Naive thymus-derived CD8-positive, alpha-beta T cell (primary cell): ENCODE data around the gene ARID1B. TPM values are rescaled to one million over a fixed set of nuclear protein-coding genes. Genes with fewer than 3 reads are reported as not detected.

Source experiments
- ATAC-seq, 2 donors: fragments of 150-1000 bp; cut with Tn5 transposase in 1 of 2; sonication (Bioruptor Pico), chemical (Tn5 transposase) in 1 of 2; 1 replicate in 1 of 2; 2 replicates in 1 of 2; pipeline ENCODE4 v1.10.0; 2021; ENCODE audit warnings: mild to moderate bottlenecking in 2 of 2, moderate library complexity in 2 of 2
- POLR2A ChIA-PET: fragments of 350-600 bp; sonication (Branson Sonifier 250); formaldehyde crosslinking; loops from one replicate; lab custom pipeline; 2021; ENCODE audit warnings: antibody characterized with exemption; lab: Charles Lee
- DNase-seq, 10 donors: peaks; one replicate each; pipeline versions ENCODE4 v3.0.0 to v3.0.0-alpha.2; 2020 to 2022
- H3K27ac Mint-ChIP-seq, 10 donors: one replicate each; pipeline ENCODE4 v1.8.0; 2020 to 2022; ENCODE audit warnings: mild to moderate bottlenecking in 10 of 10, mixed read lengths in 10 of 10, moderate library complexity in 4 of 10, inconsistent platforms in 1 of 10
- H3K27me3 Mint-ChIP-seq, 5 donors: one replicate each; pipeline ENCODE4 v1.8.0; 2021 to 2022; ENCODE audit warnings: mixed read lengths in 5 of 5
- H3K36me3 Mint-ChIP-seq, 3 donors: one replicate each; pipeline ENCODE4 v1.8.0; 2020 to 2022; ENCODE audit warnings: mixed read lengths in 3 of 3, mild to moderate bottlenecking in 2 of 3, inconsistent platforms in 1 of 3
- H3K4me1 Mint-ChIP-seq, 4 donors: one replicate each; pipeline ENCODE4 v1.8.0; 2021 to 2022; ENCODE audit warnings: mixed read lengths in 4 of 4
- H3K4me3 Mint-ChIP-seq, 10 donors: one replicate each; pipeline ENCODE4 v1.8.0; 2020 to 2022; ENCODE audit warnings: mild to moderate bottlenecking in 10 of 10, mixed read lengths in 10 of 10, moderate library complexity in 6 of 10, inconsistent platforms in 1 of 10
- H3K9me3 Mint-ChIP-seq, 9 donors: one replicate each; pipeline ENCODE4 v1.8.0; 2020 to 2022; ENCODE audit warnings: mixed read lengths in 9 of 9, mild to moderate bottlenecking in 3 of 9, inconsistent platforms in 1 of 9, moderate library complexity in 1 of 9
- polyA plus RNA-seq, 3 donors: library from polyadenylated mRNA; unstranded; fragments of 300-500 nt; fragmentation: Illumina TruSeq; gene quantifications; one replicate each; pipeline ENCODE4 v1.2.3, GENCODE V29; 2021
- total RNA-seq, 8 experiments: library from RNA in 2 of 8; stranded (reverse) in 2 of 8; gene quantifications; one replicate each; pipeline ENCODE4 v1.2.3 and lab custom pipeline; 2021 to 2026

The ARID1B gene
- total and polyA plus RNA-seq, 5 experiments from 2014 or later: 9.0 to 122 (median 18.6) TPM

DNA sequence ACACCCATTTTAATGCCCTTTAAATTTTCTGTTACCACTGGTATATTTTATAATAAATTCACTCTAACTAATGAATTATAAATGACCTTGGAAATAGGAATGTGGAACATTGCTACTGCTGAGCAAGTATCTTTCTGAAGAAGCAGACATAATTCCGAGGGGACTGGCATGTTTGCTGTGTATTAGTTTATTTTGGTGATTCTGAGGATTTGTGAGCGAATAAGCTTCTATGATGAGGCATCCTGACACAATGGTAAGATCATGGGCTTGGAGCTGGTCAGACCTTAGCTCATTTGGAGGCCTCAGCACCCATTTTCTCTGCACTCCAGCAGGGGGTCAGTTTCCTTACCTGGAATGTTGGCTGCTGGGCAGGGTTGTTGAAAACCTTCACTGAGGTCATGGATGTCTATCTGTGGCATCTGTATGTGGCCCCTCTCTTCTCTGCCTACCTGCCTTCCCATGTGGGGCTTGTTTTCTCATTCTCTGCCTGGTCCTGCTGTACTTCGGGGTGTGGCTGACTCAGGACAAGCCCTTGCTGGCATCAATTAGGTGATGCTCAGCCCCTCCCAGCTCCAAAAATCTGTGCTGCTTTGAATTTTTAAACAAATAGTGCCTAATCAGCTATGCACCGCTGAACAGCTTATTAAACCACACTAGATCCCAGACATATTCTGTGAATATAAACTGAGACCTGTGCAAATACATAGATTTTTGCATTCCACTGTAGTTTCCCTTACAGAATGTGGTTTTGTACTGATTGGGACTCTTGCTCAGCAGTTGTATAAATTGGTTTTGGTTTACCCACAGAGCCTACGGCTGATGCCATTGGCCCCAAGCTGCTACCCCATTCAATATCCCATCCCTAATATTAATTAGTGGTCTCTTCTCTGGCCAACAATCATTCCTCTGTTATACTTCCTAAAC lies 10.7 kb downstream of the ARID1B start:
- Mint-ChIP-seq H3K36me3 (peaks cover 0 to 16% (median 0%) of the 10 kb centered on the region in 3 donors), H3K27me3 (no peaks in the 10 kb centered on the region), H3K4me1 (peaks cover 49 to 95% (median 89%) of the 10 kb centered on the region in 4 donors), H3K4me3 (peak overlapping the region in 5 of 10 donors; percentile 24 to 66 (median 36)), H3K27ac (peak overlapping the region in 3 of 10 donors; percentile 12 to 75 (median 75)), H3K9me3 (no peaks in the 10 kb centered on the region)
- POLR2A ChIA-PET: interaction anchor here (2.0 kb wide), 1 partner anchor 9 kb away, joined by 7 read pairs; no protein-coding TSS in a partner anchor
- DNase-seq: no peak
- ATAC-seq: no peak

DNA sequence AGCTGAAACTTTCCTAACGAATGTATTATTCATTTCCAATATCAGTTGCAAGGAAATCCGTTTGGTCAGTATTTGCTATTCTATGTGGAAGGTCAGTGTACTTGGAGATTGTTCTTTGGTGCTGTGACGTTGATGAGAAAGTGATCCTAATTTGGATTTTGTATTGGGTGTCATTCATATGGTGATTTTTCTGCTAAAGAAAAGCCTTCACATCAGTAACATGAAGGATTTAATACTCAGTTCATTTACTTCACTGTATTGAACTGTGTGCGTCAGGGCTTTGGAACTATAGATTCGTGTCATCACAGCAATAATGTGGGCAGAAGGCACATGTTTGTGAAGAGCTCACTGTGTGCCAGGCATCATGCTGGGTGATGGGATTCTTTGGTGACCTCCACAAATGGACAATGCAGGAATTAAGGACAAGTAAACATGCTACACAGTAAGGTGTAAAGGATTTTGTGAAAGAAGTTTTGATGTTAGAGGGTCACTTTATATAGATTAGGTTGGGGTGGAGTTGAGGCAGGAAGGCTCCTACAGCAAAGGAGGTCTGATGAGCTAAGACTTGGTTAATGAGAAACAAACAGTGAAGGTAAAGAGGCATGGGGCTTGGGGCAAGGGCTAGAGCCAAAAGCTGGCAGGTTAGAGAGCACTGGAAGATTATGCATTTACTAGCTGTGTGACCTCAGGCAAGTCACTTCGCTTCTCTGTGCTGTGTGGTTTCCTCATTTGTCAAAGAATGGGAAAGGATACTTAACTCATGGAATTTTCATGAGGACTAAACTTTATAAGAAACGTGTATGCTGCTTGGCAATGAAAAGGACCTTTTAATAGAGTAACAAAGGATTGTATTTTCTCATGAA lies 12.1 kb downstream of the ARID1B start:
- H3K36me3 Mint-ChIP-seq: peaks cover 0 to 18% (median 0%) of the 10 kb centered on the region in 3 donors
- H3K4me3 Mint-ChIP-seq: peak overlapping the region in 8 of 10 donors; percentile 9 to 44 (median 23)
- no peak for ATAC-seq
- no peak for DNase-seq
- peaks cover 48 to 95% (median 91%) of the 10 kb centered on the region in 4 donors for H3K4me1 Mint-ChIP-seq
- no peaks in the 10 kb centered on the region for H3K9me3 Mint-ChIP-seq
- POLR2A ChIA-PET: interaction anchor here (0.9 kb wide), 1 partner anchor 11 kb away, joined by 3 read pairs; no protein-coding TSS in a partner anchor
- no peaks in the 10 kb centered on the region for H3K27me3 Mint-ChIP-seq
- H3K27ac Mint-ChIP-seq: peak overlapping the region in 4 of 10 donors; percentile 6 to 49 (median 34)

DNA sequence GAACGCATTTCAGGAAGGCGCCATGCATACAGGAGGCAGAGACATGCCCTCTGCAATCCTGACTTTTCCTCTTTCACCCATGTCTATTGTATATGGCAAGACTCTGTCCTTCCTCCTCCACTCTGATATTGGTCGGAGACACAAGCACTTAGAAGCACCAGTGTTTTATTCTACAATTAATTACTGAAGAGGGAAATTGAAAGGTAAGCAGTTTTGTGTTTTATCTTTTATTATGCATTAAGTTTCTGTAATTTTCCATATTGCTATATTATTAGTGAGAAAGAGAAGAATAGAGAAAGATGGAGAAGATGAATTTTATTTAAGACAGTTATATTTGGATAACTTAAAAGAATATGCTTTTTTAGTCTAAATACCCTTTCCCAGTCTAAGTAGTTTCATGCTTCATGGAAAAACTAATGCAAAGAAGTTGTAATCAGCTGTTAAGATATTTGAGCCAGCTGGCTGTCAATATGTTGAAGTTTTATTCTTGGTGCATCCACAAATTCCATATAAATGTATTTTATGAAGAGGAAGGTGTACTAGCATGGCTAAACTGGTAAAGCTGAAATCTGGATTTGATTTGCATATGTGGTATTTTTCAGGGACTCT lies 13.6 kb downstream of the ARID1B start:
- peak overlapping the region in 9 of 10 donors; percentile 11 to 71 (median 49) for H3K4me3 Mint-ChIP-seq
- POLR2A ChIA-PET: interaction anchor here (1.4 to 2.3 kb wide), 3 partner anchors 11 to 17 kb away, joined by 6 to 15 read pairs (median 9); no protein-coding TSS in a partner anchor
- peaks cover 52 to 97% (median 92%) of the 10 kb centered on the region in 4 donors for H3K4me1 Mint-ChIP-seq
- DNase-seq (no peak), ATAC-seq (no peak)
- H3K27ac Mint-ChIP-seq: peak overlapping the region in 7 of 10 donors; percentile 6 to 81 (median 57)
- no peaks in the 10 kb centered on the region for H3K9me3 Mint-ChIP-seq
- H3K36me3 Mint-ChIP-seq: peaks cover 0 to 9% (median 0%) of the 10 kb centered on the region in 3 donors
- H3K27me3 Mint-ChIP-seq: no peaks in the 10 kb centered on the region

DNA sequence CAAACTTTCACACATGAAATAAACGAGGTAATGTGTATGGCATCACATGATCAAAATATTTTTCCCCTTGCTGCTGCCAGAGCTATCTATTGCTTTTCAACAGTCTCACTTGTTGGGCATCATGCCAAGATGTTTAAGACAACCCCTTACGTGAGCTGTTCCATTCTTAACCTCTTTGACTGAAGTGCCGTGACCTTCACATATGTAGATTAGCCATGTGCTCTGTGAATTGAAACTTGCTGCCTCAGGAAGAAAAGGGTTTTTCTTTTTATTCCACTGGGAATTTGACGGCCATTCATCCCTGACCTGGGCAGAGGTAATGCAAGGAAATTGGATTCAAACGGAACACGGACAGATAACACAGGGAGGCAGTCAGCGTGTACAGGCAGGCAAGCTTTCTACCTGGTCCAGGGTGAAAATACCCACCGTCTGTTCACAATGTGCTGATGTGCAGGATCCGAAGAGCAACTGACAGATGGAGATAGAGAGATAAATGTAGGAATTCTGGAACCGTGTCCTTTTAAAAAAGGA lies 14.2 kb downstream of the ARID1B start:
- POLR2A ChIA-PET: interaction anchor here (1.4 to 2.3 kb wide), 4 partner anchors 11 to 230 kb away, joined by 4 to 15 read pairs (median 8); no protein-coding TSS in a partner anchor
- ATAC-seq (peak; percentile 96 to 97), DNase-seq (peak in 8 of 10 donors; percentile 35 to 78 (median 51))
- Mint-ChIP-seq H3K27me3 (no peaks in the 10 kb centered on the region), H3K9me3 (no peaks in the 10 kb centered on the region), H3K4me3 (peak overlapping the region in 9 of 10 donors; percentile 38 to 71 (median 49)), H3K36me3 (peaks cover 0 to 4% (median 0%) of the 10 kb centered on the region in 3 donors), H3K4me1 (peaks cover 52 to 99% (median 92%) of the 10 kb centered on the region in 4 donors), H3K27ac (peak overlapping the region in 8 of 10 donors; percentile 6 to 81 (median 60))

DNA sequence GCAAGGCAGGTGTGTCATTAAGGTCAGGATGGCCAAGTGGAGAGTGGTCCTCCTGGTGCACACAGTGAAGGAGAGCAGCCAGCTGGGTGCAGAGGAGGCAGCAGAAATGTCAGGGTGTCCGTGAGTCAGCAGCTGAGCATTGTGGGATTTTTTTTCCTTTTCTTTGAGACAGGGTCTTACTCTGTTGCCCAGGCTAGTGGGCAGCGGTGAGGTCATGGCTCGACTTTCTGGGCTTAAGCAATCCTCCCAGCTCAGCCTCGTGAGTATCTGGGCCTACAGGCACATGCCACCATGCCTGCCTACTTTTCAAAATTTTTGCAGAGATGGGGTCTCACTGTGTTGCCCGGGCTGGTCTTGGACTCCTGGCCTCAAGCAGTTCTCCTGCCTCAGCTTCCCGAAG lies 16.0 kb downstream of the ARID1B start:
- Mint-ChIP-seq H3K9me3 (no peaks in the 10 kb centered on the region), H3K27me3 (no peaks in the 10 kb centered on the region), H3K4me3 (peak overlapping the region in 1 of 10 donors; percentile 1), H3K27ac (no peak overlapping the region), H3K36me3 (peaks cover 0 to 9% (median 3%) of the 10 kb centered on the region in 3 donors), H3K4me1 (peaks cover 54 to 98% (median 93%) of the 10 kb centered on the region in 4 donors)
- no peak for DNase-seq
- POLR2A ChIA-PET: interaction anchor here (1.7 kb wide), 1 partner anchor 228 kb away, joined by 4 read pairs; no protein-coding TSS in a partner anchor
- no peak for ATAC-seq

DNA sequence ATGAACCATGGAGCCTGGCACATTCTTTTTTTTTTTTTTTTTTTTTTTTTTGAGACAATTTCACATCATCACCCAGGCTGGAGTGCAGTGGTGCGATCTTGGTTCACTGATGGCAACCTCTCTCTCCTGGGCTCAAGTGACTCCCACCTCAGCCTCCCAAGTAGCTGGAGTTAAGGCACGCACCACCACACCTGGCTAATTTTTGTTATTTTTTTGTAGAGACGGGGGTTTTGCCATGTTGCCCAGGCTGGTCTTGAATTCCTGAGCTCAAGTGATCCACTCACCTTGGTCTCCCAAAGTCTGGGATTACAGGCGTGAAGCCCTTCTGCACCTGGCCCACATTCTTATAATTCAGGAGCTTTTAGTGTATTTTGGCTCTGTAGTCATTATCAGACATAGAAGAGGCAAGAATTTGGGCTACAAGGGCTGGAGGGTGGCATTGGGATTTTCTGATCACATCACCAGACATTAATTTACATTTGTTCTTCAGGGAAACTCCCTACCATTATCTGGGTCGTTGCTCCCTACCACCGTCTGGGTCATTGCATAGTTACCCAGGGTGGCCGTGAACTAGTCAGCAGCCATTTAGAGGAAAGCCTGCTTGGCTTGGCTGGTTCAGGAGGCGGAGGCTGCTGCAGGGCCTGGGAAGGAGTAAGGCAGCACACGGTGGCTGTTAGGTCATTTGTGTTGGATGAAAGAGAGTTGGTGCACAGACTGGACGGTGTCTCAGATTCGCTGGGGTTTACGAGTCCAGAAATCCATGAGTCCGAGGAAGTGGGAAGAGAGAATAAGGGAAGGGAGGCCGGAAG lies 17.6 kb downstream of the ARID1B start:
- no peak for ATAC-seq
- Mint-ChIP-seq H3K27me3 (no peaks in the 10 kb centered on the region), H3K4me3 (peak overlapping the region in 5 of 10 donors; percentile 60 to 75 (median 67)), H3K27ac (peak overlapping the region in 7 of 10 donors; percentile 40 to 92 (median 62)), H3K9me3 (no peaks in the 10 kb centered on the region), H3K4me1 (peaks cover 47 to 96% (median 88%) of the 10 kb centered on the region in 4 donors), H3K36me3 (peaks cover 0 to 12% (median 5%) of the 10 kb centered on the region in 3 donors)
- no peak for DNase-seq
- POLR2A ChIA-PET: interaction anchor here (0.7 kb wide), 1 partner anchor 109 kb away, joined by 4 read pairs; no protein-coding TSS in a partner anchor

DNA sequence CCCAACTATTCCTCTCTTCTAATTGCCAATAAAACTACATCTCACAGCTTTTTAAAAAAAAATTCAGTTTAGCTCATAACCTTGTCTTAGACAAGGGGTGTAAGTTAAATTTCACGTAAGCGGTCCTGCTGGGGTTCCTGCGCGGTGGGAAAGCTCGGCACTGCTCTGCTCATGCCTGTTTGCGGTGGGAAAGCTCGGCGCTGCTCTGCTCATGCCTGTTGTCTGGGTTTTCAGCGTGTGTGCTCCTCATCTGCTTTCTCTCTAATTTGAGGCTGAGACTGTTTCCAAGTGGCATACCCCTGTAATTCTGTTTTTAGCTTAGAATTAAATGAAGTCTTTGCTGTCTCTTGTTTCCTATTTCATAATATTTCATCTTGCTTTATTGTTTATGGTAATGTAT lies 18.6 kb downstream of the ARID1B start:
- Mint-ChIP-seq H3K4me3 (peak overlapping the region in 9 of 10 donors; percentile 30 to 70 (median 60)), H3K36me3 (peaks cover 0 to 13% (median 5%) of the 10 kb centered on the region in 3 donors), H3K27ac (peak overlapping the region in 9 of 10 donors; percentile 9 to 79 (median 64)), H3K9me3 (no peaks in the 10 kb centered on the region), H3K27me3 (no peaks in the 10 kb centered on the region), H3K4me1 (peaks cover 44 to 90% (median 79%) of the 10 kb centered on the region in 4 donors)
- POLR2A ChIA-PET: interaction anchor here (0.9 kb wide), 1 partner anchor 17 kb away, joined by 3 read pairs; no protein-coding TSS in a partner anchor
- DNase-seq (no peak), ATAC-seq (peak in 1 of 2 donors; percentile 27)

DNA sequence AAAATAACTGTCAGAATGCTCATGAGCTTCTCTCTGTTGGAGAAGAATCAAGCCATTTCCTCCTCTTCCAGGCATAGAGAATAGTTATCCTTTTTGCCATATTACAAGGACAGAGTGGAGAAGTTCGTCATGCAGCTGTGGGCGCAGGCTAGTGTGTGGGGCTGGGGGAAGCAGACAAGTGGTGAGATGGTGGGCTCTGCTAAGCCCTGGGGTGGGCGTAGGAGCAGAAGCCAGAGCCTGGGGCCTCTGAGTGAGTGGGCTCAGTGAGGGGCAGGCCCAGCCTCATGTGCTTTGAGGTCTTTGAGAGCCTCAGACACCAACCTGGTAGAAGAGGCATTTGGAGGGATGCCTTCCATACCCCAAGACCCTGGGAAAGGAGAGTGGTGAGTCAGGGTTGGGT lies 19.4 kb downstream of the ARID1B start:
- Mint-ChIP-seq H3K4me1 (peaks cover 40 to 89% (median 75%) of the 10 kb centered on the region in 4 donors), H3K4me3 (peak overlapping the region in 2 of 10 donors; percentile 31 to 36), H3K27me3 (no peaks in the 10 kb centered on the region), H3K27ac (peak overlapping the region in 9 of 10 donors; percentile 6 to 78 (median 30)), H3K36me3 (peaks cover 0 to 13% (median 5%) of the 10 kb centered on the region in 3 donors), H3K9me3 (no peaks in the 10 kb centered on the region)
- ATAC-seq (no peak), DNase-seq (no peak)
- POLR2A ChIA-PET: interaction anchor here (0.7 to 0.9 kb wide), 2 partner anchors 18 to 87 kb away, joined by 3 to 4 read pairs; no protein-coding TSS in a partner anchor

DNA sequence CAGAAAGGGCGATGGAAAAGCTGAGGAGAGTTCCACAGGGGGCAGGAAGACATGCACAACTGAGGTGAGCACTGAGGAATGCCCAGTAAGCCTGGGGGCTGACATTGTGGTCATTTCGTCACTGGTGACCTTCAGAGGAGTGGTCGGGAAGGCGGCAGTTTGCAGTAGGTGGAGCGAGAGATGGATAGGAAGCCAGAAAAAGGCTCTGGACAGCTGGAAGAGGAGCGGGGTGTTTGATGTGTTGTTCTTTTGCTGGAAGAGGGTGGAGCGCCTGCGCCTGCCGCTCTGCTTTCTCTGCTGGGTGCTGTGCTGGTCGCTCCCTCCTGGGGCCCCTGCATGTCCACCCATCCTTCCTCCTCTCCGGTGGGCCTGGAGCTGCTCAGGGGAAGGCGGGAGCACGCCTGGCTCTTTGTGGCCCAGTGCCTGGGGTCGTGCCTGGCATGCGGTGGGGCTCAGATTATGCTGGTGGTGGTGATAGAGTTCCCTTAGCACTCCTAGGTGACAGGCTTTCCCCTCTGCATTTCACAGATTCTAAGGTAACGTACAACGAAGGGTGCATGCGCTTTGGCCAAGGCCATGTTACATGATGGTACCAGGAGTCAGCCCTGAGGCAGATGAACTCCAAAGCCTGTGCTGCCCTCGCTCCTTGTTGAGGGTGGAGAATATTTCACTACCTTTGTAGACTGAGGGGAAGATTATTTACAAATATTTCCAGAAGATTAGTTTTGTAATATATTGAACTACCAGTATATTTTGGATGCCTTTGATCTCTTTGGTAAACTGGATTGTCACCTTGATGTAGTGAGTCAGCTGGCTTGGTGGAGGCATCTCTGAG lies 20.9 kb downstream of the ARID1B start:
- ATAC-seq (no peak), DNase-seq (no peak)
- Mint-ChIP-seq H3K9me3 (no peaks in the 10 kb centered on the region), H3K27ac (peak overlapping the region in 8 of 10 donors; percentile 2 to 77 (median 49)), H3K36me3 (peaks cover 0 to 11% (median 5%) of the 10 kb centered on the region in 3 donors), H3K27me3 (no peaks in the 10 kb centered on the region), H3K4me1 (peaks cover 41 to 88% (median 74%) of the 10 kb centered on the region in 4 donors), H3K4me3 (peak overlapping the region in 6 of 10 donors; percentile 2 to 49 (median 23))
- POLR2A ChIA-PET: interaction anchor here (0.9 kb wide), 1 partner anchor 121 kb away, joined by 3 read pairs; no protein-coding TSS in a partner anchor

DNA sequence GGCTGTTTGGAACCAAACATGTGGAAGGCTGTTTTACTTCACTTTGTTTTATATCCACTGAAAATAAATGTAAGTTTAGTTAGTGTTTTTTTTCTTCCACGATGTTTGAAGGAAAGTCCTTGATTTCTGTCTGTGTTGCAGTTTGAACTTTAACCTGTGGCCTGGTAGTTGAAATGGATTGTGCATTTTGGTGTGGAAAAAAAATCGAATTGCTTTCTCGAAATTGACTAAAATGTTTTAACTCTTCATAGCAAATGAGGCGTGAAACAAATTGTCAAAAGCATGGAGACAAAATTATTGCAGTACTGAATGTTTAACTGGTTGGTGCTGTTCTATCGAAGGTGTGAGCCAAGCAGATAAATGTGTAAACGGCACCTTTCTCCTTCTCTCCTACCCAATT lies 24.5 kb downstream of the ARID1B start:
- POLR2A ChIA-PET: no interaction called here
- no peak for DNase-seq
- no peak for ATAC-seq
- Mint-ChIP-seq H3K4me3 (peak overlapping the region in 4 of 10 donors; percentile 1 to 33 (median 18)), H3K9me3 (no peaks in the 10 kb centered on the region), H3K4me1 (peaks cover 39 to 86% (median 74%) of the 10 kb centered on the region in 4 donors), H3K27me3 (no peaks in the 10 kb centered on the region), H3K27ac (peak overlapping the region in 9 of 10 donors; percentile 8 to 81 (median 44)), H3K36me3 (peaks cover 0 to 13% (median 5%) of the 10 kb centered on the region in 3 donors)
